ENCODE measurements around the gene EIF4A3.

DNA sequence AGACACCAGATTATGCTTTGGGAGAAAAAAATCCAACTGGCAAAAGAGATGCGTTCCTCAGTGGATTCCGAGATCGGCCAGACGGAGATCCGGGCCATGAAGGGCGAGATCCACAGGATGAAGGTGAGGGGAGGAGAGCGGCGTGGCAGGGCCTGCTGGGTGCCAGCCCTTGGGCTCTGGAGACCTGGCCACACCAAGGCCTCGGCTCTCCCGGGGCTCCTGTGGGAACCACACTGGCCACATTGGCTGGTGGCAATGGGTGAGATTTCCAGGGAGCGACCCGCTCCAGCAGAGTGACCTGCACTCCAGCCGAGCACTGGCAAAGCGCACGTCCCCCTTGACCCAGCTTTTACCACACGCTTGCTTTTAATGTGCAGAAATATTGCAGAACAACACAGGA, 57.2 kb downstream of the EIF4A3 start:
- TF ChIP-seq POLR2A (IDR thresholded peaks at IDR 0.05; ENCODE audit: low read depth, low read length) (no peak), TAF1 (IDR thresholded peaks at IDR 0.05; ENCODE audit: low read depth, low read length) (no peak), POLR2AphosphoS5 (IDR thresholded peaks at IDR 0.05; ENCODE audit: low read depth, low read length) (no peak), PAX5 (IDR thresholded peaks at IDR 0.05; ENCODE audit: insufficient read depth, low read length, severe bottlenecking) (no peak)
